NCI-H1417 treated with DMSO at 0.1 percent for 48 hours (cell line): ENCODE measurements around the gene ETS2.

Experiments used
- DNase-seq: peaks from one replicate; lab custom pipeline; 2025; lab: John Stamatoyannopoulos, UW

The ETS2 gene

GRCh38 chr21:38805328-38806152 lies at the start of gene ETS2:
Gene ETS2 (plus strand): TSS chr21:38805929. CDS start chr21:38810035, 4,106 bp downstream.
- peak; percentile 46 for DNase-seq

GRCh38 chr21:38756746-38757145 lies 49.0 kb upstream of the ETS2 start:
- DNase-seq: no peak

- no peak for DNase-seq
Measured at GRCh38 chr21:38758501-38759214, 47.1 kb upstream of the ETS2 start.

GRCh38 chr21:38759413-38759812 lies 46.3 kb upstream of the ETS2 start:
- no peak for DNase-seq

DNA sequence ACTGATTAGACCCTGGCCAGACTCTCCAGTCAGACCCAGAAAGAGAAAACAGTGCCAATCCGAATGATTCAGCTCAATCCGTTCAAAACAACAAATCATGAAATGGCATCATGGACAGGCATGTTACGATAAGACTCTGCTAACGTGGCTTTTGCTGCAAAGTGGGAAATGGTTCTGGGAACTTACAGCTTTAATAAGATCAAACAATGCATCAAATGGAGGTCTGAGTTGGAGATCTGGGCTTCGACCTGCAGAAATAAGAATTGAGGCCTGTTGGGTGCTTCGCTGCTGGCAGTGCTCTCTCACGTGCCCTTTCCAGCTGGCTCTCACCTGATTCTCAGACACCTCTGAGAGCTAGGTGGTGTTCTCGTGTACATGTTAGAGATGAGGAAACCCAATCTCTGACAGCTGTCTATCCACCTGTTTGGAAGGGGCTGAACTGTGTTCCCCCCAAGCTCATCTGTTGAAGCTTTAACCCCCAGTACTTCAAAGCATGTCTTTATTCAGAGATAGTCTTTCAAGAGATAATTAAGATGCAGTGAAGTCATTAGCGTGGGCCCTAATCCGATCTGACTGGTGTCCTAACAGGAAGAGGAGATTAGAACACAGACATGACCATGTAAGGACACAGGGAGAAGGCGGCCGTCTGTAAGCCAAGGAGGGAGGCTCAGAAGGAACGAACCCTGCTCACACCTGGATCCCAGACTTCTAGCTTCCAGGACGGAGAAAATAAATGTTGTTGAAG lies 45.5 kb upstream of the ETS2 start:
- no peak for DNase-seq

DNA sequence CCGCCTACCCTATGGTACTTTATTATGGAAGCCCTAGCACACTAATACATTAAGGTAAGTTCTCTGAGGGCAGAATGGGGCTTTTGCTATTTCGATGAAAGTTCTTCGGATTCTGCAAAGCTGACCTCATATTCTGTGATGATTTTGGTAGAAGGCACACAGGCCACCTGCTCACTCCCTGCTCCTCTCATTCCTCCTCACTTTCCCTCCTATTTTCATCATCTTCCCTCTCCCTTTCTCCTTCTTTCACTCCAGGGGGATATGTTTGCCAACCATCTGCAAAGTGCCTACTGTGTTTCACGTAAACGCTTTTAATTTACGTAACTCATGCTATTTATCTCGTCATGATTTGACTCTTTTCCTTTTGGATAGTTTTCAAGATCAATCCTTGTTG lies 45.0 kb upstream of the ETS2 start:
- no peak for DNase-seq

DNA sequence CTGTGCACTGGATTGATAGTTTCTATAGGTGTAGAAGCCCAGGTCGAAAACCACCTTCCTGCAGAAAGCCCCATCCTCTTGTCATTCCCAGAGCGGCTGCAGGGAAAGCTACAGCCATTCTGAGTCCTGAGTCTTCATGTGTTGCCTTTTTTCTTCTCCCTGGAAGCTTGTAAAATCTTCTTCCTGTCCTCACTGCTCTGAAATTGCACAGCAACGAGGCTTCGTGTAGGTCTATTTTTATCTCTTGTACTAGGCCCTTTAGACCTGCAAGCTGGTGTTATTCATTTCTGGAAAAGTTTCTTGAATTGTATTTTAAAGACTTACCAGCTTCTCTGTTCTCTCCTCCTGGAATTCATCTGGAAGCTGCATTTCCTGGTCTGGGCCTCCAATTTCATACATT lies 44.2 kb upstream of the ETS2 start:
- DNase-seq: no peak

DNA sequence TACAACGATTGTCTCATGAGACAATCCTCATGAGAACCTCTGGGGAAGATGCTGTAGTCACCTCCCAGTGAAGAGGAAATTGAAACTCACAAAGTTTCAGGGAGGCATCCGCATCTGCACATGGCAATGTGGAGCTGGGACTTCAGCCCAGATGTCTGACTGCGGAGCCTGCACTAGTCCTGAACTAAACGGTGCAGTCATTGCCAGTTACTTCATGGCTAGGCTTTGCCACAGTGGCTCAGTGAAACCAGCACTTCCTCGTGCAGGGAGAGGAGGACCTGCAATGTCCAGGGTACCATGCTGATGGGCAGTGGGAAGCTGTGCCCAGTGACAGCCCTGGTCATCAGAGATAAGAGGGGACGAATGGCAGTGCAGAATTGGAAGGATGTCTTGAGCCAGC lies 40.7 kb upstream of the ETS2 start:
- no peak for DNase-seq

- DNase-seq: no peak
Measured at GRCh38 chr21:38766987-38767722, 38.6 kb upstream of the ETS2 start.

- DNase-seq: no peak
Measured at GRCh38 chr21:38768471-38769063, 37.2 kb upstream of the ETS2 start.

DNA sequence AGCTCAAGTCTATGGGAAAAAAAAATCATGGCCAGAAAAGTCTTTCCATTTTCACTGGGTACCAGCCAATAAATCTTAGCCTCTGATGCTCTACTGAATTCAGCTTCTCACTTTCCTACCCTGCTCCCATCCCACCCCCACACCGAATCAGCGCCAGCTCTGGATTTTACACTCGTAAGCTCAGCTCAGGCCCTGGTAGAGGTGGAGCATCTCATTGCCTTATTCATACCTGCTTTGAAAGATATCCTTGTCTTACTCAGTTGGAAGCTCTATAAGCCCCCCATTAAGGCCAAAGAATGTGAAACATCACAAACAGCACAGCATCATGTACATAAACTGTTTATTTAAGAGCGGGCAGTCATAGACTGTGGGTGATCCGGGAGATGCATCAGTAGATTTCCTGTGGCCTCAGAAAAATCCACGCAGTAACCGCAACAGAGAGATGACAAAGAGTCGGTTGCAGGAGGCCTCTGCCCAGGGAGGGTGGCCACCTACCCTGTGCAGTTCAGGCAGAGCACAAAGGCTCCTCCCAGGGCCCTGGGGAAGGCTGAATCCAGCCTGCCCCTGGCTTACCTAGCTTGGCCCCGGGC lies 36.4 kb upstream of the ETS2 start:
- no peak for DNase-seq

DNA sequence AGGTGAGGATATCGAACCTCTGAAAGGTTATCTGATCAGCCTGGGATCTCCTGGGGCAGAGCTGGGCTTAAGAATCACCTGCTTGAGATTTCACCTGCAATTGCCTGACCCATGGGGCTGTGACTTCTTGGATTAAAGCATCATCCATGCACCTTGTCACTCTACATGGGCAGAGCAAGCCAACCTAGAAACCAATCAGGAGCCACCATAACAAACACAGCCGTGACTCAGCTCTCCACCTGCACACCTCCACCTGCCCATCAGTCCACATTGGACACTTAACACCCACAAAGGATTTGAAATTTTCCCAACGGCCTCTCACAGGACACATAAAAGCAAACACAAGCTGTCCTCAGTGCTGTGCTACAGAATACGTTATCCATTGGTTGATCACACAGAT lies 35.1 kb upstream of the ETS2 start:
- no peak for DNase-seq

- no peak for DNase-seq
Measured at GRCh38 chr21:38771536-38771935, 34.2 kb upstream of the ETS2 start.

GRCh38 chr21:38772646-38773045 lies 33.1 kb upstream of the ETS2 start:
- no peak for DNase-seq

GRCh38 chr21:38773099-38774061 lies 32.3 kb upstream of the ETS2 start:
- no peak for DNase-seq

DNA sequence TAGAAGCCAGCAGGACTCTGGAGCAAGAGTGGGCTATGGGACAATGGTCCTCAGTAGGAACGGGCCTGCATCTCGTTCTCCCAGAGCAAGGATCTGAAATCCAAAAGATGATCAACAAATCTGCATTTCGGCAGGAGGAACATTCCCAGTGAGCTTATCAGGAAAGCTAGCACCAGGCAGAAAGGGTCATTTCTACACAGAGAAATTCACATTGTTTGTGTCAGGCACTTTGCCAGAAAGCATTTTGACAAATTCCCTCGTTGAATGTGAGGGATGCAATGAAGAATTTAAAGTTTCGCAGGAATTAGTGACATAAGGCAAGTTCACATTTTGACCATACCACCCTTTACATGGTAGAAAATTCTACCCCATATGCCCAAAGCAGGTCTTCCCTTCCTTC lies 31.6 kb upstream of the ETS2 start:
- no peak for DNase-seq

- no peak for DNase-seq
Measured at GRCh38 chr21:38774586-38775285, 31.0 kb upstream of the ETS2 start.

- DNase-seq: no peak
Measured at GRCh38 chr21:38775733-38776132, 30.0 kb upstream of the ETS2 start.

DNA sequence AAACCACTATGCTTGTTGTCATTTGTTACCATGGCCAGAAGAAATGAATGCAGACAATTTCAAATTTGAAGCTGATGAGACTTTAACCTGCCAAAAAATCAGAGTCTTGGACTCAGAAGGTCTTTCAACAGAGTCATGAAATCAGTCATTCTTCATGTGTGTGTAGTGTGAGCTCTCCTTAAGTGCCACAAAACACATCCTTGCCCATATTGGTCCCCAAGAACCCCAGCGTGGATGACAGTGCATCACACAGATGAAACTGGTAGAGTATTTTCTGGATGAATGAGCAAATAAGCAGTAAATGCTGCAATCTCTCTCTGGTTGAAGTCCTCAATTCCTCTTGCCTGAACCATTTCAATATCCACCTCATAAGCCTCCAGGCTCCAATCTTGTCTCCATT lies 28.7 kb upstream of the ETS2 start:
- no peak for DNase-seq
